Esophagus muscularis mucosa (tissue), 4 donors: ENCODE measurements around the gene ENO1. TPM values are rescaled to one million over a fixed set of nuclear protein-coding genes. Genes with fewer than 3 reads are reported as not detected.
A peak's percentile ranks its signal among the peaks of the same experiment; 100 is the strongest.

Experiments
- DNase-seq: peaks from one replicate; pipeline ENCODE4 v3.0.0-alpha.2; 2017; ENCODE audit errors: extremely low spot score
- H3K27ac ChIP-seq, 4 donors: fragments of 200-600 bp; sonication (generic); replicated peaks in 1 of 4; 1 replicate in 3 of 4; 2 replicates in 1 of 4; pipeline ENCODE4 v1.5.1; 2016 to 2019; ENCODE audit warnings: mild to moderate bottlenecking in 1 of 4
- H3K27me3 ChIP-seq, 4 donors: fragments of 200-600 bp; sonication (generic); one replicate each; pipeline versions ENCODE4 v1.5.1 to v1.6.0; 2016 to 2019
- H3K36me3 ChIP-seq, 4 donors: fragments of 200-600 bp; sonication (generic); one replicate each; pipeline ENCODE4 v1.5.1; 2016 to 2019
- H3K4me1 ChIP-seq, 4 donors: fragments of 200-600 bp; sonication (generic); one replicate each; pipeline ENCODE4 v1.5.1; 2016 to 2019
- H3K4me3 ChIP-seq, 4 donors: fragments of 200-600 bp; sonication (generic); 1 replicate in 2 of 4; 2 replicates in 2 of 4; pipeline ENCODE4 v1.5.1; 2016 to 2019; ENCODE audit warnings: mild to moderate bottlenecking in 4 of 4, moderate library complexity in 1 of 4
- H3K9me3 ChIP-seq, 4 donors: fragments of 200-600 bp; sonication (generic); 1 replicate in 3 of 4; 2 replicates in 1 of 4; pipeline ENCODE4 v1.5.1; 2016 to 2019
- CTCF ChIP-seq, 3 experiments: fragments of 200-600 bp in 2 of 3; fragments of 450-650 bp in 1 of 3; sonication (generic) in 2 of 3; IDR thresholded peaks; one replicate each; pipeline ENCODE4 v1.5.1; 2017 to 2019; ENCODE audit warnings: antibody characterized with exemption in 3 of 3, mild to moderate bottlenecking in 2 of 3, moderate library complexity in 1 of 3
- EP300 ChIP-seq: sonication (generic); formaldehyde crosslinking; IDR thresholded peaks from one replicate; pipeline ENCODE4 v1.6.1; 2017; ENCODE audit warnings: antibody characterized with exemption
- POLR2A ChIP-seq: fragments of 450-650 bp; IDR thresholded peaks from one replicate; pipeline ENCODE4 v1.6.1; 2017; ENCODE audit warnings: antibody characterized with exemption, moderate library complexity, mild to moderate bottlenecking, low read depth
- POLR2AphosphoS5 ChIP-seq, 2 donors: sonication (generic); formaldehyde crosslinking; IDR thresholded peaks; one replicate each; pipeline ENCODE4 v1.6.1; 2017; ENCODE audit warnings: antibody characterized with exemption in 2 of 2
- WGBS: methylation state at CpG from one replicate; pipeline ENCODE4 v1.1.5; 2018; 5-methylcytosine and 5-hydroxymethylcytosine counted together
- intact Hi-C: fragments of 100-400 bp; cut with DNase I; formaldehyde crosslinking; loops from one replicate; pipeline ENCODE4 v1.15.1; 2023
- total RNA-seq, 4 donors: library from RNA; depleted of rRNA; stranded (reverse); fragments of >200 nt; gene quantifications; one replicate each; pipeline versions ENCODE4 v1.1.0 to v1.2.1, GENCODE V29; 2016

Gene ENO1
- total RNA-seq, 4 donors from 2014 or later: 595 to 895 (median 621) TPM

DNA sequence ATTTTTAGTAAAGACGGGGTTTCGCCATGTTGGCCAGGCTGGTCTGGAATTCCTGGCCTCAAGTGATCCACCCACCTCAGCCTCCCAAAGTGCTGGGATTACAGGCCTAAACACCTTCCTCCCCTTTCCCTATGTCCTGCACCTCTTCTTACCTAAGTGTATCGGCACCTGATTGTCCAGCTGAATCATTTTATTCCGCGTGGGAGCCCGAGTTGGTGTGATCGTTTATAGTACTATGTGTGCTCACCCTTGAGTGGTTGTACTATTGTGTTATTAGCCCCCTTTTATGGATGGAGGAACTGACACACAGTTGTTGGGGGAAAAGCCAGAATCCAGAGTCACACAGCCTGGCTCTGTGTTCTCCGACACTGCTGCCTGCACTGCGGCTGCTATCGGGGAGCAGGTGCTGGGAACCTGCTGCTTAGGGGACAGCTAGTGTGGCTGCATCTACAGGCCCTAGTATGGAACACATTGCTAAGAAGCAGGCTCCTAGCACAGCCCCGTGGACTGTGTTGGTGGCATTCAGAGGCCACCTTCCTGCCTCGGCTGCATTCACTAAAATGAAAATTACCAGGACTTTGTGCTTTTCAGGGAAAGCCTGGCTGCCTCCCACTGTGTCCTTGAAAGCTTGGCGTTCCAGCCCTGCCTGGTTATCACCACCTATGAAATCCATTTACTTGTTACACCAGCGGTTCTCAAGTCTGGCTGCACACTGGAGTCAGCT lies 21.6 kb downstream of the ENO1 start:
- Histone ChIP-seq H3K27me3 (no peaks in the 10 kb centered on the region), H3K4me1 (peaks cover 21 to 28% (median 22%) of the 10 kb centered on the region in 4 donors), H3K4me3 (no peak overlapping the region), H3K9me3 (no peaks in the 10 kb centered on the region), H3K36me3 (peaks cover 38 to 54% (median 51%) of the 10 kb centered on the region in 4 donors), H3K27ac (peak overlapping the region in 1 of 4 donors; percentile 67)
- 90% methylated on average over 13 of the region's 14 CpGs for WGBS
- DNase-seq: no peak
- TF ChIP-seq POLR2A: no peak
- intact Hi-C loops: loop anchor here (10.0 kb wide), 1 partner anchor 892 kb away; the partner anchor contains the start of gene PARK7

GRCh38 chr1:8854240-8854639 lies 24.2 kb downstream of the ENO1 start:
- no peak for DNase-seq
- WGBS: 83% methylated on average over 6 of the region's 7 CpGs
- TF ChIP-seq CTCF (IDR thresholded peaks at IDR 0.05) (no peak), POLR2AphosphoS5 (IDR thresholded peaks at IDR 0.05) (no peak), POLR2A (no peak), EP300 (no peak)
- H3K27me3 ChIP-seq: no peaks in the 10 kb centered on the region
- no peak overlapping the region for H3K4me3 ChIP-seq
- H3K27ac ChIP-seq: no peak overlapping the region
- no peaks in the 10 kb centered on the region for H3K9me3 ChIP-seq
- H3K36me3 ChIP-seq: peaks cover 18 to 30% (median 26%) of the 10 kb centered on the region in 4 donors
- peaks cover 14 to 20% (median 17%) of the 10 kb centered on the region in 4 donors for H3K4me1 ChIP-seq
- intact Hi-C loops: loop anchor here (10.0 kb wide), 1 partner anchor 889 kb away; the partner anchor contains the start of gene PARK7

GRCh38 chr1:8851060-8851459 lies 27.4 kb downstream of the ENO1 start:
- H3K36me3 ChIP-seq: peaks cover 0 to 3% (median 0%) of the 10 kb centered on the region in 4 donors
- TF ChIP-seq POLR2AphosphoS5 (IDR thresholded peaks at IDR 0.05) (no peak), POLR2A (no peak), EP300 (no peak), CTCF (IDR thresholded peaks at IDR 0.05) (no peak)
- intact Hi-C loops: loop anchor here (2.0 to 10.0 kb wide), 2 partner anchors 132 to 886 kb away; partner anchors contain the start of gene PARK7
- no peaks in the 10 kb centered on the region for H3K27me3 ChIP-seq
- 97% methylated on average over 5 of the region's 5 CpGs for WGBS
- H3K9me3 ChIP-seq: no peaks in the 10 kb centered on the region
- H3K4me3 ChIP-seq: no peak overlapping the region
- no peak for DNase-seq
- H3K27ac ChIP-seq: no peak overlapping the region
- peaks cover 9 to 23% (median 17%) of the 10 kb centered on the region in 4 donors for H3K4me1 ChIP-seq

DNA sequence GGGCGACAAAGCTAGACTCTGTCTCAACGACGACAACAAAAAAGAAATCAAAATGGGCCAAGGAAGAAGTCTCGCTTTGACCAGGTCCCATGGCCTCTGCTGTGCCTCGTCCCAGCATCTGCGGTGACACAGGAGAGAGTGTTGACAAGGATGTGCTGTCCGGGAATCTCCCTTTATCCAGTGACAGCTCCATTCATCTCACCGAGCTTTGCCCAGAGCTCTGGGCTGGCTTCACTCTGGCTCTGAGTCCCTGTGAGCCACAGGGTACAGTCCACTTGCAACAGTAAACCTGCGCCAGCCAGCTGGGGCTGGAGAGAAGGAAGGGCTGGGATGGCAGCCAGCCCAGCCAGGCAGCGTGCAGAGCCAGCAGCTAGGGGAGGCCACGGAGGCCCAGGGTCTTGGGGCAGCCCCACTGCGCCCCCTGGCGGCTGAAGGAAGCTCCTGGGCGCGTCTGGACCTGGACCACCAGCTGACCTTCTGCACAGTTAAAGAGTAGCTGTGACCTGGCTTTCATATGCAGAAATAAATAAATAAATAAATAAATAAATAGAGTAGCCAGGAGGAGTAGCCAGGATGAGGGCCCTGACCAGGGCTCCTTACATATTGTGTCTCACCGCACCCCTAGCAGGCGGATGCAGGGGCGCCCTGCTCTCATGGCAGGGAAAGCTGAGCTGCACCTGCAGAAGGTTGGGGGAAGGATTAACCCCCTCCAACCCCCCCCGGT lies 29.7 kb downstream of the ENO1 start:
- Histone ChIP-seq H3K4me3 (peak overlapping the region in 2 of 4 donors; percentile 15 to 18), H3K4me1 (peaks cover 13 to 39% (median 26%) of the 10 kb centered on the region in 4 donors)

More for the DNA sequence above, 29.7 kb downstream of the ENO1 start:
- H3K27ac ChIP-seq: peak overlapping the region; percentile 14 to 76 (median 63)
- H3K36me3 ChIP-seq: no peaks in the 10 kb centered on the region
- WGBS: 34% methylated on average over 16 of the region's 19 CpGs
- no peak for TF ChIP-seq EP300
- peak; percentile 87 to 98 (median 97) for TF ChIP-seq CTCF (IDR thresholded peaks at IDR 0.05)
- no peak for TF ChIP-seq POLR2A
- peak; percentile 61 to 92 for TF ChIP-seq POLR2AphosphoS5 (IDR thresholded peaks at IDR 0.05)
- no peaks in the 10 kb centered on the region for H3K9me3 ChIP-seq
- H3K27me3 ChIP-seq: no peaks in the 10 kb centered on the region
- peak; percentile 94 for DNase-seq
- intact Hi-C loops: loop anchor here (5.0 kb wide), 1 partner anchor 287 kb away; no protein-coding TSS in a partner anchor
